Stimulated activated naive CD4-positive, alpha-beta T cell treated with Interleukin-2 at 50 U/mL for 16 hours (primary cell): ENCODE results near the gene SMAD7.

Experiments
- DNase-seq: peaks from one replicate; lab custom pipeline; 2025; lab: John Stamatoyannopoulos, UW

SMAD7 gene

DNA sequence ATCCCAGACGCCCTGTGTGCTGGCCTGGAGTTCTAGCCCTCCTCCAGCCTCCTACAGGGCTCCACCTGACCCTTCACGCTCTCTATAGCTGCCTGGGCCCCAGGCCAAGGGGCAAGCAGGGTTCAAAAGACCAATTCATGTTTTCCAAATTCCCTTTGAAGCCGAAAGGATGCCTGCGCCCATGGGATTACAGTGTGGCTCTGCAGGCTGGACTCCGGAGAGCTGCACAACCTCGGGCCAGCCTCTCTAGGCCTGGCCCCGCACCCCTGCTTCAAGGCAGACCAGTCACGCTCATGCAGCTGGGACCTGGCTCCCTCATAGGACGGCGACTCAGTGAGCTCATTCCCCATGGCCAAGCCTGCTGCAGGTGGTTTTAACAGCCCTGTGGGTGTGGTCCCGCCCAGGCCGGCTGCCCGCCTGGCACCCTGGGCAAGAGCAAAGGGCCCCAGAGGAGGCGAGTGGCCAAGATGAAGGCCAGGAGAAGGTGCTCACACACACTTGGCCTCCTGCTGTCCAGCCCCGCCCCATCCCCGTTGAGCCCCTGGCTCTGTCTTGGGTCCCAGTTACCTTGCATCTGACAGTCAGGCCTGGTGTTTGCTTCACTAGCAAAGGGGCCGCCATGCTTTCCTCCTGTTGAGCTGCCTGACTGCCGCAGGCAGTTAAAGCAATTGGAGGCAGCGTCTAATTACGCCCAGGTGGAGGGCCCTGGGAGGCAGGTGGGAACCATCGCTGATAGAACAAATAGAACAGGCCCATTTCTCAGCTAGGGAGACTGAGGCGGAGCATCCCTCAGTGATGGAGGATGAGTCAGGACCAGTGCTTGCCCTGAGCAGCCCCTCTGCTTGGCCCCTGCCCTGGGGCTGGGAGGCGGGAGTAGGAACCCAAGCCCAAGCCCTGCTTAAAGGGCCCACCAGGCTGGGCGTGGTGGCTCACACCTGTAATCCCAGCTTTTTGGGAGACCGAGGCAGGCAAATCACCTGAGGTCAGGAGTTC is 56.9 kb downstream of the SMAD7 start:
- DNase-seq, result no peak

DNA sequence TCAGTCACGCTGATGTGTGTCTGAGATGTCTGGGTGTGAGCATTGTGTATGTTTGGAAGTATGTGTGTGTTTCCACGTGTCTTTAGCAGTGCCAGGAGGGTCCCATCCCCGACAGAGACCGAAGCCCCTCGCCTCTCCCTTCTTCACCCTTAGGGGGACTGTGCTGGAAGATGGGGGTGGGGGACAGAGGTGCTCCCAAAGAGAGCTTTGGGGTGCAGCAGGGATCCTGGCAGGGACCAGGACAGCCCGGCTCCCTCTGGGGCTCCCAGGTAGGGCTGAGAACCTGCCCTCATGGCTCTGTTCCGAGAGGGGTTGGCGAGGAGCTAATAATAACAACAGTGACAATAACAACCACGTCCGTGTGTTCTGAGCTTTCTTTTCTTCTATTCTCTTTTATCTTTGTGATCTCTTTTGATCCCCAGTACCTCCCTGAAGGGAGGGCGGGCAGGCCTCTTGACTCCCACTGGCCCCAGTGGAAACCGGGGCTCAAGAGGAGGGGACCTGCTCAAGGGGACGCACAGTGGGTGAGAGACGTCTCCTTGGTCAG is 57.6 kb downstream of the SMAD7 start:
- no peak for DNase-seq

DNA sequence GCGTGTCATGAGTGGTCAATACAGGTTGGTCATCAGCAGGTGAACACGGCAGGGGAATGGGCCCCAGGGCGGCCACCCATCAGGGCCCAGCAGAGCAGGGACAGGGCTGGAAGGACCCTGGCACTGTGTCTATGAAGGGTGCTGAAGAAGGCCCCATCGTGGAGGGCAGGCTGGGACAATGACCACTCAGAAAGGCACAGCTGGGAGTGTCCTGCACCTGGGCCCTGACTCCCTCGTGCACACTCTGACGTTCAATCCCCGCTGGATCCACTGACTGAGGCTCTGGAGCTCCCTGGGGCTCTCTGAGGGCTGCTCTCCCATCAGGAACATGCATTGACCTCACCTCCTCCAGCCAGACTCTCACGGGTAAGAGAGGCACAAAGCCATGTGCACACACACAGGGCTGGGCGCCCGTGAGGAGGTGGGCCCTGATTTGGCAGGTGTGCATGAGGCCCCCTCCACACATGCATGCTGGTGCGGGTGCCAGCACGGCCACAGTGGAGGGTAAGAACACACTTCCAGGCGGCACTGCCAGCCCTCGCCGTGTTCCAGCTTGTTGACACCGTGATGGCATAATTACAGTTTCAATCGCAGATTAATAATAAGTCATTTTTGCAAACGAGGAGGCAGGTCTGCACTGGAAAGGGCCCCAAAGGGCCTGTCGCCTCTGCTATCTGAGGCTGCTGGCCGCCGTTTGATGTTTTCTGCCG is 58.5 kb downstream of the SMAD7 start:
- no peak for DNase-seq

DNA sequence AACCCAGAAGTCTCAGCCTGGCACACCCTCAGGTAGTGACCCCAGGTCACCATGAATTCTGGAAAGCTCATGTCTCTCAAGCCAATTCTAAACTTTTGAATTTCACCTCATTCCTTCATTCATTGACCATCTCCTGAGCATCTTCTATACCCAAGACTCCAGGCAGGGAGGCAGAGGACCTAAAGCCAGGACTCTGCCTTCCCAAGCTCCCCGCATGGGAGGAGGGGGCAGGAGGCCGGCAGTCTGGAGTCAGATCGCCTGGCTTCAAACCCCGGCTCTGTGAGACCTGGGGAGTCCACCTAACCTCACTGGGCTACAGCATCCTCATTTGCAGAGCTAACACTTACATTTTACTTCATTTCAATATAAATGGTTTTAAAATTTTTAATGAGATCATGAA is 59.0 kb downstream of the SMAD7 start:
- no peak for DNase-seq

DNA sequence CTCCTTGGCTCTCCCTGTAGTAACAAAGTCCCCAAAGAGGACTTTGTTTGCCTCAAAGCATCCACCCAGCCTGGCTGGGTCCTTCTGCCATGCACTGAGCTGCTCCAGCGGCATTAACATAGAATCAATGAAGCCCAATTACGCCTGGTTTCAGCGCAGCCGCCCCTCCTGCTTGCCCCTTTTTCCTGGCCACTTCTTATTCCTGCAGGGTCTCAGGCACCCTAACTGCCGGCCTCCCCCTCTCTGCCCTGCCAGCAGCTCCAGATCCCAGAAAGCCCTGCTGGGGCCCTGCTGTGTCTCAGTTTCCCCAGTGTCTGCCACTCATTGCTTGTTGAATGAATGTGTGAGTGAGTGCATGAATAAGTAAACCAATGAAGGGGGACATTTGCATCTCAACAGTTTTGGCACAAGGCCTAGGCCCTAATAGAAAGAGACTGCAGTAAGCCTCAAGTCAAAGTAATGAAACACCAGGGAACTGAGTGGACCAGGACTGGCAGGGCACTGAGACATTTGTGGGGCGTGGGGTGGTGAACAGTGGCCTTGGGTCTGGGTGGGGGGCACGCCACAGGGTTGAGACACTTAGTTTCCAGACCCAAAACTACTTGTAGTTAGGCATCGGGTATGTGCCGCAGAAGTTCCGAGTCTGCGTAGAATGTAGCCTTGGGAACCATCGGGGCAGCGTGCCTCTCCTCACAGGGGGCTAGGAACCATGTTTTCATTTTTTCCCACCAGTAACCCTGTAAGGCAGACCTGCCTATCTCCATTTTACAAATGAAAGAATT is 60.6 kb downstream of the SMAD7 start:
- DNase-seq, result no peak

DNA sequence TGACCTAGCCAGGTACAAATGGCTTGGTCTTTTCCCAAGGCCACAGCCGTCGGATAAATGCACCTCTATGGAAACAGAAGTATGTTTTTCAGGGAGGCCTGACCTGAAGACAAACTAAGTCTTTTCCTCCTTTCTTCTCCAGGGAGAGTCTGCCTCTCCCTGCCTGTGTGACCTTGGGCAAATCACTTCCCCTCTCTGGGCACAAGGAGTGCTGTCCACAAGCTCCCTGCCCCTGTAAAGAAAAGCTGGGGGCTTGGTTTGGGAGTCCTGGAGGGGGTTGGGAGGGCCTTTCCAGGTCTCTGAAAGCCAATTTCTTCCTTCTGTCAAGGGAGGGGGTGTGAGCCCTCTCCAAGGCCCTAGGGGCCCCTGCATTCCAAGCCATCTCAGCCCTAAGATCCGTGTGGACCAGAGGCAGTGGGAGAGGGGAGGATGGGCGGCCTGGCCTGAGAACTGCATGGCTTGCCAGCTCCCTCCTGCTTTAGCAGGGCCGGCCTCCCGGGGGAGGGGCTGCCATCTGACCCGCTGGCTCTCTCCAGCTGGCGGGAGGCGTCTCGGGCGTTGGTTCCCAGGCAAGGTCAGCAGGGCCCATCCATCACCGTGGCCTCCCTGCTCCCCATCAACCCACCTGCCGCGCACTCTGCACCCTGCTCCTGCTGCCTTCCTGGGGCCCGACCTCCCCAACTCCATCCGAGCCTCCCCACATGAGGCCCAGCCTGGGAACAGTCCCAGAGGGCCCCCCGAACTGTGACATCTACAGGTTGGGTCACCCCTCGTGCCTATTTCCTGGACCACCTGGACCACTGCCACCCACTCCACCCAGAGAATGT is 61.4 kb downstream of the SMAD7 start:
- DNase-seq, result no peak

DNA sequence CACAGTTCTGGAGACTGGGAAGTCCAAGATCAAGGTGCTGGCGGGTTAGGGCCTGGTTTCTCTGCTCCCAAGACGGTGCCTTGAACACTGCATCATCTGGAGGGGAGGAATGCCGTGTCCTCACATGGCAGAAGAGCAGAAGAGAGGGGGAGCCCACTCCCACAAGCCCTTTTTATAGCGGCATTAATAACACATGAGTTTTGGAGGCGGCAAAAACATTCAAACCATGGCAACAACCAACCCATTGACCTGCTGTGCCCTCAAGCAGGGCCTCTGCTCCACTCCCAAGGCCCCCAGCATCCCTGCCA is 62.0 kb downstream of the SMAD7 start:
- DNase-seq, result no peak

DNA sequence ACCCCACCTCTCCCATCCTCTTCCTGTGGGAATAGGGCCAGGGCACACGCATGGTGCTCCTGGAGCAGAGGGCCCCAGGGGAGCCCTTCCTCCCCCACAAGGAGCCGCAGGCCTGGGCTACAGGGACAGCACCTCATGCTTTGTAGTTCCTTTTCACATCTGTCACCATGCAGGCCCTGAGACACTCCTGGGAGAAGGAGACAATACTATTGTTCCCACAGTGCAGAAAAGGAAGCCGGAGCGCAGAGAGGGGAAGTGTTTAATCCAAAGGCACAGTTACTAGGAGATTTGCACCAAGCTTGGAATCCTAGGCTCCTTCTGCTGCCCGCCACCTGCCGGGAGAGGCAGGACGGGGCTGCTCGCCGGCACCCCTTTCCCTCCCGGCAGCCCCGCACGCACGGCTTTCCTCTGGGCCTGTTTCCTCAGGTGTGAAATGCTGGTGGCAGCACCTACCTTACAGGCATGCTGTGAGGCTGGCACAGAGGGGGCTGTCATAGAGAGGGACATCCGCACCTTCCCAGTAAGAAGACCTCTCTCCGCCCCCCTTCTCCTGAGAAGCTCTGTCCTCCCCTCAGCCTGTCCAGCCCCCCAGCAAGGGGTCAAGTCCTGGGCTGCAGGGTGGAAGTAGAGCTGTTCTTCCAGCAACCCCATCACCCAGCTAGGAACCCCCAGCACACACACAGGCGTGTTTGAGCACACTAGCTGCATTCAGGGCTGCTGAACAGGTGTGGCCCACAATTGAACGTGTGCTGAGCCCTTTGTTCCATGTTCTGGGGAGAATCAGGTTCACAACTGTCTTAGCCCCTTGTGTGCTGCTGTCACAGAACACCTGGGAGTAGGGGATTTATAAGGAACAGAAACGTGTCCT is 62.6 kb downstream of the SMAD7 start:
- DNase-seq, result no peak

DNA sequence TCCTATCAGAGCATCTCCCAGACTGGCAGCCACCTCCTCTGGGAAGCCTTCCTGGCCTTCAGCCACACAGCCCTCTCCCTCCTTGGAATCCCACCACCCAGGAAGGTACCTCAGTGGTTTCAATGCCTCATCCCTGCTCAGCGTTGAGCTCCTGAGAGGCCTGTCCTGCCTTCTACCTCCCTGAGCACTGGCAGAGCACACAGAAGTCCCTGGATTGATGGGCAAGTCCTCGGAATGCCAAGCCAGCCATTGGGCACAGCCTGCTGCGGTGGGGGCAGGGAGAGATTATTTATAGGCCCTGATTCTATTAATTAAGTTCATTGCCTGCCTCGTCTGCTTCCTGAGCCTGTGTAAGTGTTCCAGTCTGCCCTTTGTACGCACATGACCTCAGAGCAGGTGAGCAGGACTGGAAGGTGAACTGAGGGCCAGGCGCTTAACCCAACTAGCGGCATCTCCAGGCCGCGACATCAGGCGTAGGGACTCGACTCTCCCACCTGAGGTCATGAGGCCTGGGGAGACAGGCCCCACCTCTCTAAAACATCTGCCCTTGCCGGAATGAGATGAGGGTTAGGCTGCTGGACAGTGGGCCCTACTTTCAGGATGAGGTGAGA is 63.4 kb downstream of the SMAD7 start:
- DNase-seq, result no peak

DNA sequence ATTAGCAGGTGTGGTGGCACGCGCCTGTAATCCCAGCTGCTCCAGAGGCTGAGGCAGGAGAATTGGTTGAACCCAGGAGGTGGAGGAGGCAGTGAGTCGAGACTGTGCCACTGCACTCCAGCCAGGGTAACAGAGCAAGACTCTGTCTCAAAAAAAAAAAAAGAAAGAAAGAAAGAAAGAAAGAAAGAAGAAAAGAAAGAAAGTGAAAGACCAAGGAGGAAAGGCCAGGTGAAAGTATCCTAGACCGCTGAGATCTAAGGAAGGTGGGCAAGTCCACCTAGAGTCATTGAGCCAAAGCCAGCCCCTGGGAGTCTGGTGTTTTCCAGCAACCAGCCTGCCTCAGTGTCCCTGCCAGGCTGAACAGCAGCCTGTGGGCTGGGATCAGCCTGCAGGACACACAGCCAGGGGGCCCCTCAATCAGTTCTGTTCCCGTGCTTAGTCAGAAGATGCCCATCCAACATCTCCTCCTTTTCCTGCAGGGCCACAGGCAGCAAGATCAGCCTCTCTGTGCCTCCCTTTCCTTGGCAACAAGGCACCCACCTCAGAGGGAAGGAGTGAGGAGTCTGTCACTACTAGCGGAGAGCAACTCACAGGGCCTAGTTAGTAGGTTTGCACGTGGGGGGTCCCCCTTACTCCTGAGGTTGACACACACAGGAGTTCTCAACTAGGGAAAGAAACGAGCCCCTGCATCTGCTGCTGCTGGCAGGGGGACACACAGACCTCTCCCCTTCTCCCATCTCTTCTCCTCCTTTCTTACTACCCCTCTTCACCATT is 64.1 kb downstream of the SMAD7 start:
- no peak for DNase-seq

DNA sequence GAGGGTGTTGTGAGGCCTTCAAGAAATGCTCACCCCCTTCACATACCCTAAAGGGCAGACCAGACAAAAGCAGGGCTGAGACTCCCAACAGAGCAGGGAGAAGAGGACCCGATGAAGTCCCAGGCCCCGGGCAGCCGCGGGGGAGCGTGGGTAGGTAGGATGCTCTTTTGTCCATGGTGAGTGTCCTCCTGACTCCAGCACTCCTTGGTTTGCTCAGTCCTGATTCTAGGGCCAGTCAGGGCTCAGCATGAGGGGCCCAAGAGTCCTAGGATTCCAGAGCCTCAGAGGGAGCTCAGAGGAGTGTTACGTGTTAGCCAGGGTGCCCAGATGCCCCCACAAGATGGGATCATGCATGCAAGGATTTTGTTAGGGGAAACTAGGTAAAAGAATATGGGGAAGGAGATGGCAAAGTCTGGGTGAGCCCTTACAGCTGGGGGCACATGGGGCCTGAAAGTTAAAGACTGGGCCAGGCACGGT is 64.8 kb downstream of the SMAD7 start:
- DNase-seq, result no peak

DNA sequence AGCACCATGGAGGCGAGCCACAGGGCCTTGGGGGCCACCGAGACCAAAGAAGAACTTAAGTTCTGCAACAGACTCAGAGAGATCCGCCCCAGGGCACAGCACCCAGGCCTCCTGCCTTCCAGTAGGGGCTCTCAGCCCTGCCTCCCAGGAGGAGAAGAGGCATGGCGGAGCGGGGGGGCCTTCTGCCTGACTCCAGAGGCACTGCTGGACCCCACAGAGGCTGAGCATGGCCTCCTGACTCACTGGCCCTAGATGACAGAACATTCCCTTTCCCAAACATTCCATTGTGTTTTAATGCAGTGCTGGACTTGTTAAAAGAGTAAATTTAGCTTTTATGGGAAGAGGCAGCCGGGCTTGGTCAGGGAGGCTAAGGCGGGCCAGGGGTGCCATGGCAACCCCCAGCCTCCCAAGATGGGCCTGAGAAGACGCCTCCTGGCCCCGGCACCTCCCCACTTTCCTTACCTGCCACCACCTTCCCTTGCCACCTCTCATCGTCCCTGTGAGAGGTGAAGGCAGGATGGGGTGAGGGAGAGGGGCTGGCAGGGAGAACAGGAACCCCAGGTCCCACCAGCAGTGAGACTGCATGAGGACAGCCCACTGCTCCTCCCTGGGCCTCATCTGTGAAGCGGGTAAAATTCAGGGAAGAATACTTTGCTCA is 65.4 kb downstream of the SMAD7 start:
- DNase-seq, result no peak

DNA sequence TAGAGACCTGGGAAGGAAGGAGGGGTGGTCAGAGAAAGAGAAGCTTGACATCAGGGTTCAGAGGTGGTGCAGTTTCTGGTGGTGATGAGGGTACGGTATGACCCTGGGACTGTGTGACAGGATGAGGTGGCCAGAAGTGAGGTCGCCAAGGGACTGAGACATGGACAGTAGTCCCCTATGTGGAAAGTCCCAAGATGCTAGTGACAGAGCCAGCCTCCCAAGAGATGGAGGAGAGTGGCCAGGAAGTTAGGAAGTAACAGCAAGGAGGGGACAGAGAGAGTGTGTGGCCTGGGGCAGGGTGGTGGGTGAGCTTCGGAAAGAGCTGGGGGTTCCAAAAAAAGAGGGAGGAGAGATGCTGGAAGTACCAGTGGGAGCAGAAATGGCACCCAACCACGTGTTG is 66.0 kb downstream of the SMAD7 start:
- no peak for DNase-seq

DNA sequence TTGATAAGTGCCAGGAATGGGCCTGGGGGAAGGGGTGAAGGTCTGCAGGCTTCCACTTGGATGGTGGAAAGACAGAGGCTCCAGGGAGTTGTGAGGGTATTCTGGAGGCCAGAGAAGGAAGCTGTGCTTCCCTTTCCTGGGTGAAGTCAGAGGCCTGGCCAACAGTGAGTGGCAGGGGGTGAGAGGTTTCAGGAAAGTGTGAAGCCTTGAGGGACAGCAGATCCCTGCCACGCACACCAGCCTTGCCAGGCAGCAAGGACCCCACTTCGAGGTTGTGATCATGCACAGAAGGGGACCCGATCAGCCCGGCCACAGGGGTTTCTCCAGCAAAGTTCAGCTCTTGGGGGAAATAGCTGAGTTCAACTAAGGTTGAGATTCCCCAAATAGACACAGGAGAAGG is 66.5 kb downstream of the SMAD7 start:
- no peak for DNase-seq

DNA sequence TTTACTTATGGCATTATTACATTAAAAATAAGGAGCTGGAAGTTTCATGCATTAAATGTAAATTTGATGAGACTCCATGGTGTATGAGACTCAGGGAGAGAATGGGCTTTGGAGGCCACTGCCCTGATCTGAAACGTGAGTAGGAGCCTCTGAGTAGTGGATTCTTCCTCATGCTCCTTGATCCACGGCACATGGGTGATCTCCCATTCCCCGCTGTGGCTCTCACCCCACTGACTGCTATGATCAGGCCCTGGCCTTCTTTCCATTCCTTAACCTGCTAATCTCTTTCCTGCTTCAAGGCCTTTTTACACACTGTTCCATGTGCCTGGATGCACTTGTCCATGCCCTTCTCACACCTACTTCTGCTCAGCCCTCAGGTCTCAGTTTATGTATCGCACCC is 68.4 kb downstream of the SMAD7 start:
- no peak for DNase-seq

DNA sequence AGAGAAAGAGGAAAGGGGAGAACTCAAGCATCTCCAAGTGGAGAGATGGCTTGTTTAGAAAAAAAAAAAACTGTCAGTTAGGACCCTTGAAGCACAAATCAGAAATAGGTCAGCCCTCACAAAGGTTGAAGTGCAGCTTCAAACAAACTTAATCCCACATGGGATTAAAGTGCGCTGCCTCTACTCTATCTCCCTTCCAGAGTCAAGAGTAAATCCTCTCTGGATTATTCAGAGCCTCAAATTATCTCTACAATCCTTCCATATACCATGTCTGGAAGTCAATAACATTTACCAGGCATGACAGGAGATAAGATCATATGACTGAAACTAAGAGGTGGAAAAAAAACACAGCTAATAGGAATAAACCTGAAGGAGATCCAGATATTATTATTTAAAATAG is 69.8 kb downstream of the SMAD7 start:
- DNase-seq, result no peak

DNA sequence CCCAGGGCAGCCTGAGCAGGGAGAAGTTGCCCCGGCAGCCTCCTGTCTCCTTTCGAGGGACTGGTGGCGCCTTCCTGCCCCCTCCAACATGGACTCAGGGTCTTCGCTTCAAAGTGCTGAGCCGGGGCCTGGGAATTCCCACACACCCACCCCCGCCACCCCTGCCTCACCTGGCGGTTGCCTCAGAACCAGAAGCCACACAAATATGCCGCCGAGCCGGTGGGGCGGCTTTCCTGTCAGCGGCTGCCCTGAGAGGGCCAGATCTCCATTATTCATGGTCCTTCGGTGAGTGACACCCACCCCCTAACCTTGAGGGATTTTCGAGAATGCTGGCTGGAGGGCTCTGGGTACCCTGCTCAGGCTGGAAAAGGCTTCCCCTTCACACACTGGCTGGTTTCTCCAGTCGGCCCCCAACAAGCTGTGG is 71.7 kb downstream of the SMAD7 start:
- no peak for DNase-seq

DNA sequence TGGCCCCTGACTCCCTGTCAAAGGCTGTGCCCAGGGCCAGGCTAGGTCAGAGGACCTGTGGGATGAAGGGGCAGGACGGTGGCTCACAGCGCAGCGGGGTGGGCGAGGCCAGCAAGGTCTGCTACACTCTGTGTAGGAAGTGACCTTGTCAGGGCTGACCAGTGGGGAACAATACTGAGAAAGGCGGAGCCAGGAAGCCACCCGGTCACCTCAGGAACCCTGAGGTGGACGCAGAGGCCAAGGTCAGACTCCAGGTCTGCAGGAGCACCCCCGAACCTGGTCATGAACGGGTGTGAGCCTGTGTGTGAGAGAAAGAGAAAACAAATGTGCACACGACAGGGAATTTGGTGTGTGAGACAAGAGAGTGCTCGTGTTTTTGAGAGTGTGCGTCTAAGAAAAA is 72.3 kb downstream of the SMAD7 start:
- no peak for DNase-seq

DNA sequence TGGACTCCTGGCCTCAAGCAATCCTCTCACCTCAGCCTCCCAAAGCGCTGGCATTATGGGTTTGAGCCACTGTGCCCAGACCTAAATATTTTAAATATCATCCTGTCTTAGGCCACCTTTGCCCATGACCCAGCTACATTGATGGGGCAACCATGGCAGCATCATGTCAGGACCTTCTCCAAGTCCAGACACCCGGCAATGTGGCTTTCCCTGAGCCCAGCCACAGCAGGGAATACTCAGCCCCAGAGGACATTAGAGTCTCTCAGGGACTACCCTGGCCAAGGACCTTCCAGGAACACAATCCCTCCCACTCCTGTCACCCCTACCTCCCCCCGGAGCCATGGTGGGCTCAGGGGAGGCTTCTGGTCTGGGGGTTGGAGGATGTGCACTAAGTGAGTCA is 72.8 kb downstream of the SMAD7 start:
- no peak for DNase-seq
